Liver (tissue), 3 donors: ENCODE data around the gene XKR7.

Source experiments
- CTCF ChIP-seq: fragments of 150-350 bp; IDR thresholded peaks from 2 replicates; pipeline ENCODE4 v1.5.1; 2017; ENCODE audit warnings: improper control_type of control experiment, low read depth, low read length; ENCODE audit not compliant: missing input control
- EGR1 ChIP-seq, 2 donors: IDR thresholded peaks; 2 replicates each; pipeline ENCODE4 v1.6.1; 2016 to 2018; ENCODE audit warnings: antibody characterized with exemption in 2 of 2, low read depth in 2 of 2
- FOXA2 ChIP-seq: IDR thresholded peaks from 2 replicates; pipeline ENCODE4 v1.6.1; 2016; ENCODE audit warnings: antibody characterized with exemption
- GABPA ChIP-seq, 2 donors: IDR thresholded peaks in 1 of 2; conservative IDR thresholded peaks in 1 of 2; 2 replicates each; pipeline ENCODE4 v1.6.1; 2016; ENCODE audit warnings: antibody characterized with exemption in 2 of 2, mild to moderate bottlenecking in 1 of 2, moderate library complexity in 1 of 2
- JUND ChIP-seq, 2 donors: IDR thresholded peaks; 2 replicates each; pipeline ENCODE4 v1.6.1; 2016; ENCODE audit warnings: antibody characterized with exemption in 2 of 2
- MAX ChIP-seq: IDR thresholded peaks from 2 replicates; pipeline ENCODE4 v1.6.1; 2016; ENCODE audit warnings: antibody characterized with exemption
- NR2F2 ChIP-seq: IDR thresholded peaks from 2 replicates; pipeline ENCODE4 v1.6.1; 2016; ENCODE audit warnings: antibody characterized with exemption
- RAD21 ChIP-seq, 2 donors: IDR thresholded peaks; 2 replicates each; pipeline ENCODE4 v1.6.1; 2016; ENCODE audit warnings: antibody characterized with exemption in 2 of 2, mild to moderate bottlenecking in 2 of 2
- REST ChIP-seq: IDR thresholded peaks from 2 replicates; pipeline ENCODE4 v1.6.1; 2016; ENCODE audit warnings: antibody characterized with exemption, mild to moderate bottlenecking
- RXRA ChIP-seq, 2 donors: IDR thresholded peaks; 2 replicates each; pipeline ENCODE4 v1.6.1; 2017 to 2018; ENCODE audit warnings: antibody characterized with exemption in 2 of 2, mild to moderate bottlenecking in 1 of 2
- SP1 ChIP-seq: IDR thresholded peaks from 2 replicates; pipeline ENCODE4 v1.6.1; 2018; ENCODE audit warnings: antibody characterized with exemption, mild to moderate bottlenecking
- TAF1 ChIP-seq: conservative IDR thresholded peaks from 2 replicates; pipeline ENCODE4 v1.6.1; 2016; ENCODE audit warnings: antibody characterized with exemption, mild to moderate bottlenecking
- YY1 ChIP-seq: IDR thresholded peaks from 2 replicates; pipeline ENCODE4 v1.6.1; 2016; ENCODE audit warnings: antibody characterized with exemption, mild to moderate bottlenecking
- donor health status: healthy.
- donor health status: healthy.

GRCh38 chr20:31969991-31970390 lies 2.0 kb downstream of the XKR7 start:
- no peak for TF ChIP-seq CTCF
- TF ChIP-seq YY1, result no peak
- TF ChIP-seq FOXA2, result no peak
- no peak for TF ChIP-seq RAD21 (IDR thresholded peaks at IDR 0.05)
- no peak for TF ChIP-seq REST
- no peak for TF ChIP-seq TAF1
- no peak for TF ChIP-seq JUND (IDR thresholded peaks at IDR 0.05)
- TF ChIP-seq MAX, result no peak
- no peak for TF ChIP-seq EGR1 (IDR thresholded peaks at IDR 0.05; ENCODE audit: low read depth in 2 of 2)
- no peak for TF ChIP-seq RXRA (IDR thresholded peaks at IDR 0.05)
- no peak for TF ChIP-seq NR2F2
- TF ChIP-seq SP1, result no peak
- no peak for TF ChIP-seq GABPA (IDR thresholded peaks at IDR 0.05 in 1 of 2, conservative IDR thresholded peaks at IDR 0.05 in 1 of 2)
